GM19438 (cell line): ENCODE data around the gene VSIG10L2.

Experiments
- ATAC-seq: cut with Tn5 transposase; IDR thresholded peaks from one replicate; pipeline ENCODE4 v1.9.1; 2021; ENCODE audit warnings: low read depth; ENCODE audit not compliant: unreplicated experiment

VSIG10L2 gene

DNA sequence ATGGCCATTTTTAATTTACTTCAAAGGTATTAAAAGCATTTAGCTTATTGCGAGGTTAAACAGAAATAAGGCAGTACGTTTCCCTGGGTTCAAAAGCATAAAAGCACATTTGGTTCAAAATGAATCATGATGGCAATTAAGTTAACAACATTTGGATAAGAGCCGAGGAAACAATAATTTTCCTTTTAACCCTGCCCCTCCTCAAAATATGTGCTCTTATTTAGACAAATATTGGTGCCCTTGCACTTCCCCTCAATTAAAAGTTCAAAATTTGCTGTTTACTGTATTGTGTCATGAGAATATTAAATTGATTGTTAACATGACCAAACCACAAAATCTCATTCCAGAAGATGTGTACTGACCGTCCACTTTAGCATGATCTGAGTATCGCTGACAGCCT, 48.7 kb downstream of the VSIG10L2 start:
- no peak for ATAC-seq

DNA sequence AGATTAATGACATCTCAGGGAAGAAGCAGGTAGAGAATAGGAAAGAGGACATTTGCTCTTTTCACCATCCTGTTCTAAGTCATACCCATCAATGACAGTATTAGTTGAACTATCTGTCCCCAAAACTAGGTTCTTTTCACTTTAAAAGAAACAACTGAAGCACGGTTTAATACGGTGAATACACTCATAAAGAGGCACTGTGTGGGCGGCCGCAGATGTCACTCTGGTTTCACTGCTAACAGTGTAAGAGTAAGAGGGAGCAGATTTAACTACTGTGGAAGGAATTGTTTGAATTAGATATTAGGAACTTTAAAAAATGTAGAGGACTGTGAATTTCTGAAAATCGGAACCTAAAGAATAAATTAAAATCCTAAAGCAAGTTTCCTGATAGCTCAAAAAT, 49.5 kb downstream of the VSIG10L2 start:
- no peak for ATAC-seq

DNA sequence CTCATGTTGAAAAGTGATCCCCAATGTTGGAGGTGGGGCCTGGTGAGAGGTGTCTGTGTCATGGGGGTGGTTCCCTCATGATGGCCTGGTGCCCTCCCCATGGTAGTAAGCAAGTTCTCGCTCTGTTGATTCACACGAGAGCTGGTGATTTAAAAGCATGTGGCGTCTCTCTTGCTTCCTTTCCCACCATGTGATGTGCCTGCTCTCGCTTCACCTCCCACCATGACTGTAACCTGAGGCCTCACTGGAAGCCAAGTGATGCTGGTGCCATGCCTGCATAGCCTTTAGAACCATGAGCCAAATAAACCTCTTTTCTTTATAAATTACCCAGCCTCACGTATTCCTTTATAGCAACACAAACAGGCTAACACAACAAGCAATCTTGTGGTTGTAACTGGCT, 52.4 kb downstream of the VSIG10L2 start:
- ATAC-seq, result no peak

DNA sequence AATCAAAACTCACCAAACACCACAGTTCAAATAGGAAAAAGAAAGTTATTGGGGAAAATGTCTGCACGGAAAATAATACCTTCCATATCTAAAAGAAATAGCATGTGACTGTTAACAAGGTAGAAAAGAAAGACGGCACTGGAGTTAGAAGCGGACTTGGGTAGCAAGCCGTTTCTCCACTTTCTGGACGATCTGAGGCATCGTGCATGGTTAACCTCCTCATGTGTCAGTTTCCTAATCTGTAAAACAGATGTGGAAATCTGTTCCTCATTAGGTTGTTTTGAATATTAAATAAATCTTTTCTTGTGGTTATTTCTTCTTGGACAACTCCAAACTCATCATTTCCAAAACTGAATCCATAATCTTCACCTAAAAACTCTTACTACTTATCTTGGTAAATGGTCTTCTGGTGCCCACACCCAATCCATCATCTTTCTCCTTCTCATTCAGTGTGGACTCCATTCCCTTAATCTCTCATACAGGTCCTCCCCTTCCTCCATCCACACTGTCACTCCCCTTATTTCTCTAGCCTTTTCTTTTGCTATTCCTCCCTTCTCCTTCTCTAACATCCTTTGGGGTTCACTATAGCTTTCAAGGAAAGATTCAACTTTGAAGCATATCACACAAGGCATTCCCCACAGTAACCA, 53.5 kb downstream of the VSIG10L2 start:
- no peak for ATAC-seq

DNA sequence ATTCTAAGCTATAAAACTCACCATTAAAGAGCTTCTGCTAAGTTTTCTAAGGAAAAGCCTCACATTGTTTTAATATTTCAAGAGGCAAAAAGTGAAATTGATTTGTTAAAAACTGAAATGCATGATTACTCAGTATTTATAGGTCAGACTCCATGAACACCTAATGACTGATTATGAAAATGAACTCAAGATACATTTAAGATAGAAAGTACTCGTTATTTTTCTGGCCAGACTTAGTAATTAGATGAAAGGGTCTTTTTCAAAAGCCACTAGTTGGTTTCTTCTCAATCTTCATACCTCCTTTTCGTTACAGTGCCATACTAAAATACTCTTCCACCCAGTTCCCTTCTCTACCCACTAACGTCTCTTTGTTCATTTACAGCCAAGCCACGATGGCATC, 56.3 kb downstream of the VSIG10L2 start:
- ATAC-seq, result no peak
